Stimulated activated naive CD8-positive, alpha-beta T cell treated with anti-CD3 and anti-CD28 coated beads, Interleukin-15, Interleukin-2, amounts not matched to agents 100 ng/mL and 50 ng/mL, for 24 hours (primary cell): ENCODE results near the gene TBC1D21.

Experiments used
- H3K27ac Mint-ChIP-seq: one replicate; pipeline ENCODE4 v1.8.0; 2021; ENCODE audit warnings: mild to moderate bottlenecking, mixed read lengths
- H3K27me3 Mint-ChIP-seq: one replicate; pipeline ENCODE4 v1.8.0; 2021; ENCODE audit warnings: mixed read lengths
- H3K36me3 Mint-ChIP-seq: one replicate; pipeline ENCODE4 v1.8.0; 2021; ENCODE audit warnings: low read depth, mixed read lengths
- H3K4me1 Mint-ChIP-seq: one replicate; pipeline ENCODE4 v1.8.0; 2021; ENCODE audit warnings: low read depth, mixed read lengths
- H3K4me3 Mint-ChIP-seq: one replicate; pipeline ENCODE4 v1.8.0; 2021; ENCODE audit warnings: mild to moderate bottlenecking, mixed read lengths
- H3K9me3 Mint-ChIP-seq: one replicate; pipeline ENCODE4 v1.8.0; 2021; ENCODE audit warnings: mixed read lengths

The TBC1D21 gene, protein sequence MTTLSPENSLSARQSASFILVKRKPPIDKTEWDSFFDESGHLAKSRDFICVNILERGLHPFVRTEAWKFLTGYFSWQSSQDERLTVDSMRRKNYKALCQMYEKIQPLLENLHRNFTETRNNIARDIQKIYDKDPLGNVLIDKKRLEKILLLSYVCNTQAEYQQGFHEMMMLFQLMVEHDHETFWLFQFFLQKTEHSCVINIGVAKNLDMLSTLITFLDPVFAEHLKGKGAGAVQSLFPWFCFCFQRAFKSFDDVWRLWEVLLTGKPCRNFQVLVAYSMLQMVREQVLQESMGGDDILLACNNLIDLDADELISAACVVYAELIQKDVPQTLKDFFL

DNA sequence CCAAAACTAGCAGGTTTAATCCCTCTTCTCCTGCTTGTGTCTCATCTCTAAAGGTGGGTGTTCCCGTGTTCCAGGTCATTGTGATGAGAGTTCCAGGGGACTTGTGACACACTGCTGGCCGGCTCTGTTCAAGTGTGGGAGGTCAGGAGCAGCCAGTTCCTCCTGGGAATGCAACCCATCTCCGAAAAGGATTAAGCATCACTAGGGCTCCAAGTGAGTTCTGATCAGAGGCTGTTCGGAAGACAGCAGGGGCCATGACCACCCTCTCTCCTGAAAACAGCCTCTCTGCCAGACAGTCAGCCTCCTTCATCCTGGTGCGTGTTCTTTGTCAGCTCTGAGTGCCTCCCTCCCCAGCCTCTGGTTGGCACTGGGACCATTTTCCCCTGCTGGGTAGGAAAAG is at the start of gene TBC1D21:
TBC1D21 (plus strand) TSS at position 109 of the 400 bp plus-strand sequence; CDS start at position 255, 146 bp downstream.
- Mint-ChIP-seq H3K9me3 (no peaks in the 10 kb centered on the region), H3K4me1 (no peaks in the 10 kb centered on the region), H3K27me3 (peaks cover 34% of the 10 kb centered on the region), H3K4me3 (no peak within 1 kb of the TSS), H3K36me3 (no peaks in the 10 kb centered on the region), H3K27ac (no peak within 1 kb of the TSS)

DNA sequence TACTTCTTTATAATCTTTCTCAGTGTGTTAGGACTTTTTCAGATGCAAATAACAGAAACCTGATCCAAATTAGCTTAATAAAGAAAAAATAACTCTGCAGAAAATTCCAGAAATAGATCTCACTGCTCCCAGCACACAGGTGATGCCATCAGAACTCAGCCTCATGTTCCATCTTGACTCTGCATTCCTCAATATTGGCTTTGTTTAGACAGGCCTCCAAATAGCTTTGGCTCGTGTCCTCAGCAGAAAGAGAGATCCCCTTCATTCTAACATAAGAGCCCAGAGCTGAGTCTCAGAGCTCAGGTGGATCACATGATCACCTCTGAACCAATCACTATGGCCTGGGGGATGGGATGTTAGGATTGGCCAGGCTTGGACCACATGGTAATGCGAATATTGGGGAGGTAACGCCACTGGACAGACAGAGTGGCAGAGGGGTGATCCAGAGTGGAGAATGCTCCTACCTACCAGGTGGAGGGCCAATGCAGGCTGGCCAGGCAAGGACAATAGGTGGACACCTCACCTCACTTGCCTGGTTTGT is 46.6 kb upstream of the TBC1D21 start:
- Mint-ChIP-seq H3K27me3 (peaks cover 20% of the 10 kb centered on the region), H3K4me3 (no peak overlapping the region), H3K9me3 (no peaks in the 10 kb centered on the region), H3K27ac (no peak overlapping the region), H3K36me3 (no peaks in the 10 kb centered on the region), H3K4me1 (no peaks in the 10 kb centered on the region)

DNA sequence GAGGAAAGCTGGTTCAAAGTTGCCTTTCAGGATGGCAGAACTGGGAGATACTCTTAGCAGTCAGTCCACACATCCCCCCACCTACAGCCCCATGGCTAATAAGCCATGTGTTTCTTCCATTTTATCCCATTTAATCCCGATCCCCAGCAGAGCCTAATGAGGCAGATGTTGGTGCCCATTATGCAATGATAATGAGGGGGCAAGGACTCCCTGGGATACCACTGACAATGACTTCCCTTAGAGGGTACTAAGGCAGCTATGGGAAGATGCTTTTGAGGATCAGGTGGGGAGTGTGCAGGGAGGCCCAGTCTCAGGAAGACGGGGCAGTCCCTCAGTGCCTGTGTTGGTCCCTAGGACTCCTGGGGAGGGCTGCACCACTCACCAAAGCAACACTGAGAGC is 43.8 kb upstream of the TBC1D21 start:
- no peaks in the 10 kb centered on the region for H3K9me3 Mint-ChIP-seq
- H3K4me3 Mint-ChIP-seq = no peak overlapping the region
- H3K4me1 Mint-ChIP-seq = no peaks in the 10 kb centered on the region
- no peaks in the 10 kb centered on the region for H3K36me3 Mint-ChIP-seq
- peaks cover 22% of the 10 kb centered on the region for H3K27me3 Mint-ChIP-seq
- H3K27ac Mint-ChIP-seq = no peak overlapping the region

DNA sequence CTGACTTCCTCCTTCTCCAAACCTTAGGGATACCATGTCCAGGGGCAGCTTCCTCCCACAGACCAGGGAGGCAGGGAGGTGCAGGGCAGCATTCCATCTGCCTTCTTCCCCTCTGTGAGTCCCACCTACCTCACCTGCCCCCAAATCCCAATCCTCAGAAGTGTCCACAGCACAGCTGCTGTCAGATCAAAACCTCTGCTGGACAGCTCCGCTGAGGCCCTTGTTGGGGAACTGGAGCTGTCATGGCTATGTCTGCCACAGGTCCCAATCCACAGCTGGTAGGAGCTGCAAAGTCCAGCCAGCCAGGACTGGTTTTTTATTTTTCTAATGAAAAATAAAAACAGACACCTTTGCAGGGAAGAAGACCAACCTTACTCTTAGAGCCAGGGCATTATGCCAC is 40.7 kb upstream of the TBC1D21 start:
- H3K36me3 Mint-ChIP-seq = no peaks in the 10 kb centered on the region
- H3K27me3 Mint-ChIP-seq = peaks cover 37% of the 10 kb centered on the region
- no peaks in the 10 kb centered on the region for H3K4me1 Mint-ChIP-seq
- H3K27ac Mint-ChIP-seq = no peak overlapping the region
- no peak overlapping the region for H3K4me3 Mint-ChIP-seq
- H3K9me3 Mint-ChIP-seq = no peaks in the 10 kb centered on the region

DNA sequence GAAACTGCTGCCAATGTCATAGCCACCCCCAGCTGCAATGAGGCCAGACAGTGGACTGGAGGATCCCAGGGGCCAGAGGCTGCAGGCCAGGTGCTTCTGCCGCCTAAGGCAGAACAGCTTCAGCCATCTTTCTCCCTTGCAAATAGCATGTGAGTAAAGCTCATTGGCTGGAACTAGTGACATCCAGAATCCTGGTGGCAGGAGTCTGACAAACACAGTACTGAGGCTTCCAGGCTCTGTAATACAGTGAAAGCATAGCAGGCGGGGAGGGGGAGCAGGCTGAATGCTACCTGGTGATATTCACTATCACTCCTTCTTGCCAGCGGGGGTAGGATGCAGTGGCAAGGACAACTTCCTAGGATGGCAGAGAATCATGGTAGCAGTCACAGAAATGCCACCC is 36.5 kb upstream of the TBC1D21 start:
- Mint-ChIP-seq H3K4me3 (no peak overlapping the region), H3K27ac (no peak overlapping the region), H3K9me3 (no peaks in the 10 kb centered on the region), H3K36me3 (no peaks in the 10 kb centered on the region), H3K27me3 (peaks cover 37% of the 10 kb centered on the region), H3K4me1 (no peaks in the 10 kb centered on the region)

DNA sequence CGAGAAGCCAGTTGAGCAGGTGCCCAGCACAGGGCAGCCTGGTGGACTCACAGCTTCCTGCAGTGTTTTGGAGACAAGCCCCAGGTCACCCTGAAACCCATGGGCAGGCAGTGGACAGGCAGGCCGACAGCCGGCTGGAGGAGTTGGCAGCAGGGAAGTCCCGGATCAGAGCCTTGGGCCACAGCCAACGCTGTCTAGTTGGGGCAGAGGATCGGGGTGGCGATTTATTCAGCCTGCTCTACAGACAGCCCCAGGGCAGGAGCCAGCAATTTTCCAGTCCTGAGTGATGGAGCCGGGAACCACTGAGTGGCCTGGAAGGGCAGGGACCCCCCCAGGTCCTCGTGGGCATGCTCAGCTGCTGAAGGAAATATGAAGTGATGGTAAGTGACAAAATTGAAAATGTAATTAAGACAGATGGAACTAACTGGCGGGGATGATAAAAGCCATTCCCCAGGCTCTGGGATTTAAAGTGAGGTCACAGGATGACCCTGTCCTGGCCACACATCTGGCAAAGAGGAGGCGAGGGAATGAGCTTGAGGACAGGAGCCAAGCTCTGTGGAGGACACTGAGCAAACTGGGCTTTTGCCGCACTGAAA is 34.4 kb upstream of the TBC1D21 start:
- H3K4me1 Mint-ChIP-seq = no peaks in the 10 kb centered on the region
- H3K36me3 Mint-ChIP-seq = no peaks in the 10 kb centered on the region

DNA sequence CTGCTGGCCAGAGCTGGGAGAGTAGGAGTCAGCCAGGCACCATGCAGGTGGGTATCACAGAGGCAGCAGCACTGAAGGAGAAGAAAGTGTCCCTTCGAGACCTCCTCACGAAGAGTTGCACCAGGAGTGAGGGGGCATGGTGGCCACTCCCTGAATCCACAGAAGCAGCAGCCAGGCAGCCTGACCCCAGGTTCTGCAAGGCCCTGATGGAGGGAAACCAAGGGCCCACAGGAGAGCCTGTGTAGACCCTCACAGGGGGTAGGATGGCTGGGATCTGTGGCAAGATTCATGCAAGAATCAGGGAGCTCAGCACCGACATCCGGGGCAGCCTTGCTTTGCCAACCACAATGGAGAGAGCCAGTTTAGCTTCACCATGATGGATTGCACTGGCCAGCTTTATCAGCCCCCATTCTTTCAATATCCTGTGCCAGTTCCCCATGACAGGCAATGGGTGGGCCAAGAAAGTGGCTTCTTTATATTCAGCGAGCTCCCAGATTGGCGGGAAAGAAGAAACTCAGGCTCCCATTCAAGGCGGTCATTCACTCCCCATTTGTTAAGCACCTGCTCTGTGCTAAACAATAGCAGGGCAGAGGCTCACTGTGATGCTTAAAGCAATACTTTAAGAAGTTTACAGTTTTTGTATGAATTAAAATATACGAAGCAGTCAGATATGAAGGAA is 33.5 kb upstream of the TBC1D21 start:
- Mint-ChIP-seq H3K9me3 (no peaks in the 10 kb centered on the region), H3K36me3 (no peaks in the 10 kb centered on the region), H3K4me1 (no peaks in the 10 kb centered on the region), H3K27me3 (peaks cover 32% of the 10 kb centered on the region), H3K27ac (no peak overlapping the region), H3K4me3 (no peak overlapping the region)

More for the DNA sequence above, 34.4 kb upstream of the TBC1D21 start:
- Mint-ChIP-seq H3K27ac (no peak overlapping the region), H3K4me3 (no peak overlapping the region), H3K9me3 (no peaks in the 10 kb centered on the region), H3K27me3 (peaks cover 34% of the 10 kb centered on the region)

DNA sequence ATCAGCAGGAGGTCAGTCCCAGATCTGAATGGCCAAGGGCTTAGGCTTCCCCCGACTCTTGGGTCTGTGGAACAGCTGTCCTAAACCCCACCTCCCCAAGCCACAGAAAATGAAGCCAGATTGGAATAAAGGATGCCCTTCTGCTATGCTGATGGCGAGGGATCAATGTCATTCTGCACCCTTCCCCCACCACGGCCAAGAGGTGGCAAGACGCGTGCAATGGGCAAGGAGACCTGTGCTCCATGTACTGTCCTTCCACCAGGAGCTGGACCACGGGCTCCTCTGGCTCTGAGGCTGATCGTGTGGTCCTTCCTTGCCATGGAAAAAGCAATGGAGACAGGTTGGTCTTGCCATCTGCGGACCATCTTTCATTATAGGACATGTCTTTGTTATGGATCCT is 32.6 kb upstream of the TBC1D21 start:
- H3K9me3 Mint-ChIP-seq = no peaks in the 10 kb centered on the region
- H3K4me1 Mint-ChIP-seq = no peaks in the 10 kb centered on the region
- no peak overlapping the region for H3K4me3 Mint-ChIP-seq
- H3K27me3 Mint-ChIP-seq = peaks cover 23% of the 10 kb centered on the region
- H3K27ac Mint-ChIP-seq = no peak overlapping the region
- H3K36me3 Mint-ChIP-seq = no peaks in the 10 kb centered on the region

DNA sequence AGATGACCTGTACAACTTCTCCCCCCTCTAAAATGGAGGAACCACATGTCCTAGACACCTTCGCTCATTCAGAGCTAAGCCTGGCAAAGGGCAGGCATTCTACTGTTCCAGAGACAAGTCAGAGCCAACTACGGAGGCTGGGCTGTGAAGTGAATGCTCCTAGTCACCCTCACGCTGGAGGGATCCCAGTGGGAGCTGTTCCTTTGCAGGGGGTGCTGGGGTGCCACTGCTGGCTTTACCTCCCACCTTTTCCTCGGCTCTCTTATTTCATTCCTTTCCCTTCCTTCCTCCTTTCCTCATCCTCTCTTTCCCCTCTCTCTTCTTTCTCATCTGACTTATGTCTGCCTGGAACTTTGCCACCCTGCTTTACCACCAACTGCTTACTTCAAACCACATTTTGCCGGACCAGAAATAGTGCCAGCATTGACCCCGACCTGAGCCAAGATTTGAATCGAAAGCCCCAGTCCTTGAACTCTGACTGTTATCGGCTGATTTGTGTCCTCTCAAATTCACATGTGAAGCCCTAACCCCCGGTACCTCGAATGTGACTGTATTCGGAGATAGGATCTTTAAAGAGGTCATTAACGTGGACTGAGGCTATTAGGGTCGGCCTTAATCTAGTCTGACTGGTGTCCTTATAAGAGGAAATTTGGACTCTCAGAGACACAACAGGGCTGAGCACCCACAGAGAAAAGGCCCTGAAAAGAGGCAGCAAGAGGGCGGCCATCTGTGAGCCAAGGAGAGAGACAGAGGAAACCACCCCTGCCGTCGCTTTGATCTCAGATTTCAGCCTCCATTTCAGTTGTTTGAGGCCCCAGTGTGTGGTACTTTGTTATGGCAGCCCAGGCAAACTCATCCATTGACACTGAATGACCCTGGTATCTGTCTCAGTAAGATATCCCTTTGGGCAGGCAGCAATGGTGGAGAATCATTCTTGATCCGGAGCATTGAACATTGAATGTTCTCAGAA is 31.3 kb upstream of the TBC1D21 start:
- Mint-ChIP-seq H3K9me3 (no peaks in the 10 kb centered on the region), H3K4me3 (no peak overlapping the region), H3K27ac (no peak overlapping the region), H3K4me1 (no peaks in the 10 kb centered on the region), H3K27me3 (peaks cover 15% of the 10 kb centered on the region), H3K36me3 (no peaks in the 10 kb centered on the region)

DNA sequence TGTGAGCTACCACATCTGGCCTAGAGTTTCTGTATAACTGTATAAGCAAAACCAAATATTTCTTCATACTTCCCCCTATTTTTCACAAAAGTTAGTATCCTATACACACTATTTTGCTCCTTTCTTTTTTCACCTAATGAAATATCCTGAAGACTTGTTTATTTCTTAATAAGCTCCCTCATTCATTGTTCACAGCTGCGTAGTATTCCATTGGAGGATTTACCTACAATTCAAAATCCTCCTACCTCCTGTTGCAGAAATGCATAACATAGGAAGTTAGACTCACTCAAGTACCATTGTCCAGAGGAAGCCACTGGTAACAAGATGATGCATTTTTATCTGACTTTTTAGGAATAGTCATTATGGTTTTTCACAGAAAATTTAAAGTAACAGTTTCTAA is 29.6 kb upstream of the TBC1D21 start:
- Mint-ChIP-seq H3K36me3 (no peaks in the 10 kb centered on the region), H3K4me1 (no peaks in the 10 kb centered on the region), H3K4me3 (no peak overlapping the region), H3K9me3 (no peaks in the 10 kb centered on the region), H3K27me3 (peaks cover 20% of the 10 kb centered on the region), H3K27ac (no peak overlapping the region)

DNA sequence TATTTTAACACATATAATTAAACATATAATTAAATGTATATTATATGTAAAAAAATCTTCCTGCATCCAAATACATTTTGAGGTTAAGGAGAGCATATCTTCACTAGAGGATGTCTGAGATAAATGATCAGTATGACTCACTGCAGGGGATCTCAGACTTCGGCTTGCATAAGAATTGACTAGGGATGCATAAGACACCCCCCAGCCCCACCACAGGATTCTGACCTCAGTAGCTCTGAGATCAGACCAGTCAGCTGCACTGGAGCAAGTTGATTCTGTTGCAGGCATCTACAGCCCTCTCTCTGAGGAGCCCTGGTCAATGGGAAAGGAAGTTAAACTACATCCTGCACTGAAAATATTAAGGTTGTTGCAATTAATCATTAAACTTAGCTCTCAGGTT is 29.0 kb upstream of the TBC1D21 start:
- no peaks in the 10 kb centered on the region for H3K4me1 Mint-ChIP-seq
- no peaks in the 10 kb centered on the region for H3K9me3 Mint-ChIP-seq
- H3K27ac Mint-ChIP-seq = no peak overlapping the region
- H3K27me3 Mint-ChIP-seq = peaks cover 15% of the 10 kb centered on the region
- no peak overlapping the region for H3K4me3 Mint-ChIP-seq
- H3K36me3 Mint-ChIP-seq = no peaks in the 10 kb centered on the region

DNA sequence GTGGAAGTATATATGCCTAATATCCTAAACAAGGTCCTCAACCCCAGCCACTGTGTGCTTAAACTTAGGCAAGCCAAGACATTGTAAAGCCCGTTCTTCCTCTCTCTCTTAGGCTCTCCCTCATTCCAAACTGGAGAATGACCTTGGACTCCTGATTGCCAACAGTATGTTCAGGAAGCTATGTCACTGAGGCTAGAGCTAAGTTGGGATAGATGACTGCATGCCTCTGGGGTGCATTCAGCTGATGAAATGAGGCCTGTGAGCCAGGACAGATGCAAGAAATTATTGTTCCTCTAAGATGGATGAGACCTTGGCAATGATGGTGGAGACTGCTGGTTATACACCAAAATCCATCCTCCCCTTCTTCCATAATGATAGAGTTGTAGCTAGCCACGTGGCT is 27.9 kb upstream of the TBC1D21 start:
- Mint-ChIP-seq H3K4me3 (no peak overlapping the region), H3K4me1 (no peaks in the 10 kb centered on the region), H3K36me3 (no peaks in the 10 kb centered on the region), H3K27ac (no peak overlapping the region), H3K27me3 (peaks cover 12% of the 10 kb centered on the region), H3K9me3 (no peaks in the 10 kb centered on the region)

DNA sequence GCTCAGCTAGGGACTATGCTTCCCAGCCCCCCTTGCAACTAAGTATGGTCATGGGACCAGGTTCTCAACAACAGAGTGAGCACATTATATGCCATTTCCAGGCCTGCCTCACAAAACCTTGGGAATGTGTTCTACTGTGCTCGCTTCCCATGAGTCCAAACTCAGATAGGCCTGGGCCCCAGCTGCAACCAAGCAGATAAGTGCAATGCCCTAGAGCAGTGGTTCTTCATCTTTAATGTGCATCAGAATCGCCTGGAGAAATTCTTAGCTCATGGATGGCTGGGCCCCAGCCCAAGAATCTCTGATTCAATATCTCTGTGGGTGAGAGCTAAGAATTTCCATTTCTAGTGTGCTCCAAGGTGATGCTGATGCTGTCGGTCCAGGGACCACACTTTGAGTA is 27.5 kb upstream of the TBC1D21 start:
- no peaks in the 10 kb centered on the region for H3K4me1 Mint-ChIP-seq
- no peaks in the 10 kb centered on the region for H3K36me3 Mint-ChIP-seq
- H3K27ac Mint-ChIP-seq = no peak overlapping the region
- H3K27me3 Mint-ChIP-seq = peaks cover 11% of the 10 kb centered on the region
- H3K9me3 Mint-ChIP-seq = no peaks in the 10 kb centered on the region
- no peak overlapping the region for H3K4me3 Mint-ChIP-seq

DNA sequence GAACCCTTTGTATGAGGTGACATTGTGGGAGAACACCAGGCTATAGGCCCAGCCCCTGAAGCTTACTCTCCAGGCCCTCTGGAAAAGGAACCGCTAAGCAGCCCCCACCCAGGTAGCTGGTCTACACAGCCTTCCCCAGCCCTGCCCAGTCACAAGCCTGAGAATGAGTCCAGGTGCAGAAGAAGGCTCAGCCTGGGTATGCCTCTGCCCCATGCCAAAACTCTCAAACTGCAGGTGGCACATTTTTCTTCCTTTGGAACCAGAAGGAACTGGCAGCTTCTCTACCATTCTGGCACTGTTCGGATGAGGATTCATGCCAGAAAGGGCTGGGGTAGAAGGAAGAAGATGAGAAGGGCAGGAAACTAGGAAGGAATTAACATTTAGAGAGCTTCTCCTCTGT is 23.7 kb upstream of the TBC1D21 start:
- H3K9me3 Mint-ChIP-seq = no peaks in the 10 kb centered on the region
- H3K27me3 Mint-ChIP-seq = peaks cover 15% of the 10 kb centered on the region
- no peak overlapping the region for H3K4me3 Mint-ChIP-seq
- no peaks in the 10 kb centered on the region for H3K4me1 Mint-ChIP-seq
- no peak overlapping the region for H3K27ac Mint-ChIP-seq
- no peaks in the 10 kb centered on the region for H3K36me3 Mint-ChIP-seq
